Measurements from ENCODE around the gene PEX11G.

GRCh38 chr19:7516878-7517277, 28.0 kb upstream of the PEX11G start:
- TF ChIP-seq YY1 (IDR thresholded peaks at IDR 0.05; ENCODE audit: insufficient read depth, insufficient read length) (no peak), ZNF274 (IDR thresholded peaks at IDR 0.05; ENCODE audit: low read depth, low read length) (no peak)

All from NT2/D1 (cell line).